Uterus (tissue), 2 donors: Measurements from ENCODE around the gene MSTO1.
"Not testable (repeated sequence)": the region's sequence is repeated elsewhere in the genome, so short reads cannot be mapped to it uniquely, and the experiment has no call there.

ENCODE experiments used
- POLR2A ChIP-seq, 2 donors: fragments of 450-650 bp; IDR thresholded peaks; one replicate each; pipeline ENCODE4 v1.6.1; 2016; ENCODE audit warnings: antibody characterized with exemption in 2 of 2, mild to moderate bottlenecking in 1 of 2, moderate library complexity in 1 of 2
- TF ChIP-seq, protein P1 (sequence below), 4 experiments: fragments of 200-600 bp in 2 of 4; fragments of 450-650 bp in 2 of 4; sonication (generic) in 2 of 4; IDR thresholded peaks; one replicate each; pipeline ENCODE4 v1.5.1; 2016 to 2019; ENCODE audit warnings: antibody characterized with exemption in 4 of 4, mild to moderate bottlenecking in 2 of 4, moderate library complexity in 1 of 4

DNA sequence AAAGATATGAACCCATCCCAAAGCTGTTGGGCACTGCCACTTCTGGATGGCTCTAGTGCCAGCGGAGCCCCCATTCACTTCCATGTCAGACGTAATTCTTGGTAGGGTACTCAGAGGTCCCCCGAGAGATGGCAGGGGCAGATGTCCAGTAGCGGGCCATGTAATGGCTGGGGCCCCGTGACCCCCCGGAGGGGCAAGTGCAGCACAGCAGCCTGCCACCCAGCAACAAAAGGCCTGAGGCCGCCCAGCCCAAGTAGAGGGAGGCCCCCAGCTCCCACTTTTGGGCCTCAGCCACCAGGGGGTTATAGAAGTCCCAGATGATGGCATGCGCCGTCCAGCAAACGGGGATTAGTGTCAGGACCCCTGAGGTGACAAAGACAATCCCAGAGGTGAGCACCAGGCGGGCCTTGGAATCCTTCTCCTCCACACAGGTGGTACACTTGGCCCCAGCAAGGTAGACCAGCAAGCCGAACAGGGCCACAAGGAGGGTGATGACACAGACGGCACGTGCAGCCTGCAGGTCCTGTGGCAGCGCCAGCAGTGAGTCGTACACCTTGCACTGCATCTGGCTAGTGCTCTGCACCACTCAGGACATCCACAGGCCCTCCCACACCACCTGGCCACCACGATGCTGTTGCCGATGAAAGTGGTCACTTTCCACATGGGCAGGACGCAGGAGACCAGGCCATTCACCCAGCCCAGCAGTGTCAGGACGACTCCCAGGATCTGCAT is 19.3 kb upstream of the MSTO1 start:
- TF ChIP-seq, protein P1, sequence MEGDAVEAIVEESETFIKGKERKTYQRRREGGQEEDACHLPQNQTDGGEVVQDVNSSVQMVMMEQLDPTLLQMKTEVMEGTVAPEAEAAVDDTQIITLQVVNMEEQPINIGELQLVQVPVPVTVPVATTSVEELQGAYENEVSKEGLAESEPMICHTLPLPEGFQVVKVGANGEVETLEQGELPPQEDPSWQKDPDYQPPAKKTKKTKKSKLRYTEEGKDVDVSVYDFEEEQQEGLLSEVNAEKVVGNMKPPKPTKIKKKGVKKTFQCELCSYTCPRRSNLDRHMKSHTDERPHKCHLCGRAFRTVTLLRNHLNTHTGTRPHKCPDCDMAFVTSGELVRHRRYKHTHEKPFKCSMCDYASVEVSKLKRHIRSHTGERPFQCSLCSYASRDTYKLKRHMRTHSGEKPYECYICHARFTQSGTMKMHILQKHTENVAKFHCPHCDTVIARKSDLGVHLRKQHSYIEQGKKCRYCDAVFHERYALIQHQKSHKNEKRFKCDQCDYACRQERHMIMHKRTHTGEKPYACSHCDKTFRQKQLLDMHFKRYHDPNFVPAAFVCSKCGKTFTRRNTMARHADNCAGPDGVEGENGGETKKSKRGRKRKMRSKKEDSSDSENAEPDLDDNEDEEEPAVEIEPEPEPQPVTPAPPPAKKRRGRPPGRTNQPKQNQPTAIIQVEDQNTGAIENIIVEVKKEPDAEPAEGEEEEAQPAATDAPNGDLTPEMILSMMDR (IDR thresholded peaks at IDR 0.05), result not testable (repeated sequence)
- TF ChIP-seq POLR2A (IDR thresholded peaks at IDR 0.05), result not testable (repeated sequence)
